ENCODE measurements around the gene LYG1.
A peak's percentile ranks its signal among the peaks of the same experiment; 100 is the strongest.
"Not testable (repeated sequence)": the region's sequence is repeated elsewhere in the genome, so short reads cannot be mapped to it uniquely, and the experiment has no call there.

LYG1 gene

GRCh38 chr2:99297994-99298393 lies 3.0 kb downstream of the LYG1 start:
- Histone ChIP-seq H3K4me1 (ENCODE audit: insufficient read depth, poor library complexity, severe bottlenecking) (no peaks in the 10 kb centered on the region), H3K27ac (ENCODE audit: poor library complexity, severe bottlenecking) (no peak overlapping the region), H3K4me3 (ENCODE audit: severe bottlenecking) (no peak overlapping the region), H3K9me3 (ENCODE audit: severe bottlenecking) (no peaks in the 10 kb centered on the region), H3K27me3 (ENCODE audit: insufficient read depth, poor library complexity, severe bottlenecking) (no peaks in the 10 kb centered on the region), H3K36me3 (ENCODE audit: low read depth) (no peaks in the 10 kb centered on the region)
- DNase-seq (ENCODE audit: low spot score) = no peak
- no peak for ATAC-seq (ENCODE audit: low read depth)
- no peak for TF ChIP-seq CTCF (IDR thresholded peaks at IDR 0.05; ENCODE audit: poor library complexity, severe bottlenecking)

- ATAC-seq (ENCODE audit: low read depth) (no peak), DNase-seq (ENCODE audit: low spot score) (no peak)
- no peak for TF ChIP-seq CTCF (IDR thresholded peaks at IDR 0.05; ENCODE audit: poor library complexity, severe bottlenecking)
- Histone ChIP-seq H3K4me1 (ENCODE audit: insufficient read depth, poor library complexity, severe bottlenecking) (no peaks in the 10 kb centered on the region), H3K9me3 (ENCODE audit: severe bottlenecking) (no peaks in the 10 kb centered on the region), H3K36me3 (ENCODE audit: low read depth) (no peaks in the 10 kb centered on the region), H3K27me3 (ENCODE audit: insufficient read depth, poor library complexity, severe bottlenecking) (no peaks in the 10 kb centered on the region), H3K4me3 (ENCODE audit: severe bottlenecking) (no peak overlapping the region), H3K27ac (ENCODE audit: poor library complexity, severe bottlenecking) (no peak overlapping the region)
These were observed 15.5 kb downstream of the LYG1 start for GRCh38 chr2:99285526-99285925.

GRCh38 chr2:99279969-99280695 lies 20.9 kb downstream of the LYG1 start:
- Histone ChIP-seq H3K27me3 (ENCODE audit: insufficient read depth, poor library complexity, severe bottlenecking) (no peaks in the 10 kb centered on the region), H3K4me3 (ENCODE audit: severe bottlenecking) (no peak overlapping the region), H3K9me3 (ENCODE audit: severe bottlenecking) (peaks cover 6% of the 10 kb centered on the region), H3K27ac (ENCODE audit: poor library complexity, severe bottlenecking) (no peak overlapping the region), H3K4me1 (ENCODE audit: insufficient read depth, poor library complexity, severe bottlenecking) (peaks cover 3% of the 10 kb centered on the region), H3K36me3 (ENCODE audit: low read depth) (no peaks in the 10 kb centered on the region)
- no peak for DNase-seq (ENCODE audit: low spot score)
- TF ChIP-seq CTCF (IDR thresholded peaks at IDR 0.05; ENCODE audit: poor library complexity, severe bottlenecking) = no peak
- no peak for ATAC-seq (ENCODE audit: low read depth)

- ATAC-seq (ENCODE audit: low read depth) (peak; percentile 94), DNase-seq (ENCODE audit: low spot score) (no peak)
- peak overlapping the region; percentile 22 for H3K27ac ChIP-seq (ENCODE audit: poor library complexity, severe bottlenecking)
- no peak for TF ChIP-seq CTCF (IDR thresholded peaks at IDR 0.05; ENCODE audit: poor library complexity, severe bottlenecking)
- no peak overlapping the region for H3K4me3 ChIP-seq (ENCODE audit: severe bottlenecking)
- H3K27me3 ChIP-seq (ENCODE audit: insufficient read depth, poor library complexity, severe bottlenecking) = no peaks in the 10 kb centered on the region
- peaks cover 6% of the 10 kb centered on the region for H3K9me3 ChIP-seq (ENCODE audit: severe bottlenecking)
- H3K36me3 ChIP-seq (ENCODE audit: low read depth) = no peaks in the 10 kb centered on the region
- peaks cover 3% of the 10 kb centered on the region for H3K4me1 ChIP-seq (ENCODE audit: insufficient read depth, poor library complexity, severe bottlenecking)
These were observed 22.2 kb downstream of the LYG1 start for GRCh38 chr2:99278793-99279291.

GRCh38 chr2:99278195-99278765 lies 22.7 kb downstream of the LYG1 start:
- H3K27me3 ChIP-seq (ENCODE audit: insufficient read depth, poor library complexity, severe bottlenecking); H3K4me1 ChIP-seq (ENCODE audit: insufficient read depth, poor library complexity, severe bottlenecking); H3K4me3 ChIP-seq (ENCODE audit: severe bottlenecking); ATAC-seq (ENCODE audit: low read depth); DNase-seq (ENCODE audit: low spot score); H3K36me3 ChIP-seq (ENCODE audit: low read depth); H3K9me3 ChIP-seq (ENCODE audit: severe bottlenecking): not testable (repeated sequence)
- H3K27ac ChIP-seq (ENCODE audit: poor library complexity, severe bottlenecking) = peak overlapping the region; percentile 22

Measured in RWPE2 (cell line).